Lung microvascular endothelial cell (primary cell): Measurements from ENCODE around the gene ZNF274. TPM values are rescaled to one million over a fixed set of nuclear protein-coding genes. Genes with fewer than 3 reads are reported as not detected.
"Not testable (repeated sequence)": the region's sequence is repeated elsewhere in the genome, so short reads cannot be mapped to it uniquely, and the experiment has no call there.

ENCODE experiments used
- DNase-seq, 2 donors: peaks; one replicate each; pipeline versions ENCODE4 v3.0.0 to v3.0.0-alpha.2; 2010; ENCODE audit warnings: low read depth in 2 of 2
- total RNA-seq: library from RNA; depleted of rRNA; stranded (reverse); fragments of >200 nt; gene quantifications from 2 replicates; pipeline ENCODE4 v1.2.1, GENCODE V29; 2014

The ZNF274 gene
- total RNA-seq, 1 donor from 2014 or later = 14.3 TPM

DNA sequence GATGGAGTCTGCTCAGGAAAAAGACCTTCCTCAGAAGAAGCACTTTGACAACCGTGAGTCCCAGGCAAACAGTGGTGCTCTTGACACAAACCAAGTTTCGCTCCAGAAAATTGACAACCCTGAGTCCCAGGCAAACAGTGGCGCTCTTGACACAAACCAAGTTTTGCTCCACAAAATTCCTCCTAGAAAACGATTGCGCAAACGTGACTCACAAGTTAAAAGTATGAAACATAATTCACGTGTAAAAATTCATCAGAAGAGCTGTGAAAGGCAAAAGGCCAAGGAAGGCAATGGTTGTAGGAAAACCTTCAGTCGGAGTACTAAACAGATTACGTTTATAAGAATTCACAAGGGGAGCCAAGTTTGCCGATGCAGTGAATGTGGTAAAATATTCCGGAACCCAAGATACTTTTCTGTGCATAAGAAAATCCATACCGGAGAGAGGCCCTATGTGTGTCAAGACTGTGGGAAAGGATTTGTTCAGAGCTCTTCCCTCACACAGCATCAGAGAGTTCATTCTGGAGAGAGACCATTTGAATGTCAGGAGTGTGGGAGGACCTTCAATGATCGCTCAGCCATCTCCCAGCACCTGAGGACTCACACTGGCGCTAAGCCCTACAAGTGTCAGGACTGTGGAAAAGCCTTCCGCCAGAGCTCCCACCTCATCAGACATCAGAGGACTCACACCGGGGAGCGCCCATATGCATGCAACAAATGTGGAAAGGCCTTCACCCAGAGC is 29.6 kb downstream of the ZNF274 start:
- no peak for DNase-seq

DNA sequence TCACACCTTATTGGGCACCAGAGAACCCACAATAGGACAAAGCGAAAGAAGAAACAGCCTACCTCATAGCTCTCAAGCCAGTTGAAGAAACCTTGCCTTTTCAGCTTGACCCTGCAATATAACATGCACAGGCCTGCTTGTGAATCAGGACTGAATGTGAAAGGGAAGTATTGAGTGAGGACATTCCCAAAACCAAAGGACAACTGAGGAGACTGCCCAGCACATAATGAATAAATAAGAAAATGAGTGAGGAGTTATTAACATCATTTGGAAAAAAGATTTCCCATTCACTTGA is 30.2 kb downstream of the ZNF274 start:
- no peak for DNase-seq

DNA sequence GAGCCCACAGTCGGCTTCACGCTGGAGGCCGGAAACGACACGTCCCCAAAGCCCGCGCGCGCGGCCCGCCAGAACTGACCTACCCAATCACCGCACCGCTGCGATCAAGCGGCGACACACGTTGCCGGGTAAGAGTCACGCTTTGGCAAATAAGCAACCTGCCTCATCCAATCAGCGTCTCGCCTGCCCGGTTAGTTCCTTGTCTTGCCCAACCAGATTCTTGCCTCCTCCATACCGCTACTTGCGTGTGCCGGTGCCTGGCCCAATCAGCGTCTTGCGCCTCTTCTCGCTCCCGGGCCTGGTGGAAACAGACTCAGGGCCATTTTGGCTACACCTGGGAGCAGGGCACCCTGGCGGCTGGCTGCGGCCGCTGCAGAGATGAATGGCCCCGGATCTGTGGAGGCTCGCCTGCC is 34.2 kb downstream of the ZNF274 start:
- no peak for DNase-seq

DNA sequence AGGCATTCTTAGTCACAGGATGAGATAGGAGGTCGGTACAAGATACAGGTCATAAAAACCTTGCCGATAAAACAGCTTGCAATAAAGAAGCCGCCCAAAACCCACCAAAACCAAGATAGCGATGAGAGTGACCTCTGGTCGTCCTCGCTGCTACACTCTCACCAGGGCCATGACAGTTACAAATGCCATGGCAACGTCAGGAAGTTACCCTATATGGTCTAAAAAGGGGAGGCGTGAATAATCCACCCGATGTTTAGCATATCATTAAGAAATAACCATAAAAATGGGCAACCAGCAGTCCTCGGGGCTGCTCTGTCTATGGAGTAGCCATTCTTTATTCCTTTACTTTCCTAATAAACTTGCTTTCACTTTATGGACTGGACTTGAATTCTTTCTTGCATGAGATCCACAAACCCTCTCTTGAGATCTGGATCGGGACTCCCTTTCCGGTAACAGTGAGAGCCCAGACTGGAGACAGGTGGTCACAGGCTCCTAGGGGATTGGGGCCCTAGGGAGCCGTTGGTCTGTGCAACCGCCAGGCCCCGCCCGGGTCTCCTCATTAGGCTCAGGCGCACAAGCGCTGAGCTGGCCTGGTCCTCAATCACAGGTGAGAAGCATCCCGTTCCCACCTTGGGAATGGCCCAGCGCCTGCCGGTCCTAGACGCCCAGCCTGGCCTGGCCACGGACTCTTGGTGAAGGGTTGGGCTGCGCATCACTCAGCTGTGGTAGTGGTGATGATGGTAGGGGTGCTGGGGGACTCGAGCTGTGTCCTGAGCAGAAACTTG is 34.9 kb downstream of the ZNF274 start:
- DNase-seq = no peak

DNA sequence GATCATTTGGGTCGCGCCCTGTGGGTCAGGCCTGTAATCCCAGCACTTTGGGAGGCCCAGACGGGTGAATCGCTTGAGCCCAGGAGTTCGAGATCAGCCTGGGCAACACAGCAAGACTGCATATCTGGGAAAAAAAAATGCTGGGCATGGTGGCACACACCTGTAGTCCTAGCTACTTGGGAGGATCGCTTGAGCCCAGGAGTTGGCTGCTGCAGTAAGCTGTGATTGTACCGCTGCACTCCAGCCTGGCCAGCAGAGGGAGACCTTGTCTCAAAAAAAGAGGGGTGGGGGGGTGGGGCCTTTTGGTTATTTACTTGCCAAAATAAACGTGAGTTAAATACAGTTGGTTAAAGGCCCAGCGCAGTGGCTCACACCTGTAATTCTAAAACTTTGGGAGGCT is 36.0 kb downstream of the ZNF274 start:
- peak; percentile 51 to 57 for DNase-seq

DNA sequence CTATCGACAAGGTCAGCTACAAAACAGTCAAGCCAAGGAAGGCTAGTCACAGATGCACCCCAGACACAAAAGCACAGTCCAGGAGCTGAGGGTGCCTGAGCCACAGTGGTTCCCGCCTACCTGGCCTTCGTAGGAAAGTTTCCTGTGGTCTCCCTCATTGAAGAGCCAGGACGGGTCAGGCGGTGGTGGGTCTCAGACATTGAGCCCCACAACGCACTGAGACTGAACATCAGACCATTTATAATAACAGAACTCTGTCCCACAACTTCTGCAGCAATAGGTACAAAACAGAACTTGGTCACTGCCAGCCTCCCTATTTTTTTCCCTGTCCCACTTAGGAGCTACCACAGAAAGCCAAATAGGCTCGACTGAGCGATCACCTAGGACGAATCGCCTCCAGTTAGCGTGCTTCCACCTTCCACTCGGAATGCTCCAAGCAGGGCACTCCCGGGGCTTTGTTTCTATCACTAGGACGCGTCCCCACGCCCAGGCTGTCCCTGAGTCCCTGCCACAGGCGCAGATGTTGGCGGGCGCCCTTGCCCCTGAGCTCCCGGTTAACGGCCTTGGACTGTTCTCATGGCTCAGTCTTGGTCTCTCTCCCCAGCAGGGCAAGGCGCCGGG is 45.2 kb downstream of the ZNF274 start:
- peak in 1 of 2 donors; percentile 41 for DNase-seq

DNA sequence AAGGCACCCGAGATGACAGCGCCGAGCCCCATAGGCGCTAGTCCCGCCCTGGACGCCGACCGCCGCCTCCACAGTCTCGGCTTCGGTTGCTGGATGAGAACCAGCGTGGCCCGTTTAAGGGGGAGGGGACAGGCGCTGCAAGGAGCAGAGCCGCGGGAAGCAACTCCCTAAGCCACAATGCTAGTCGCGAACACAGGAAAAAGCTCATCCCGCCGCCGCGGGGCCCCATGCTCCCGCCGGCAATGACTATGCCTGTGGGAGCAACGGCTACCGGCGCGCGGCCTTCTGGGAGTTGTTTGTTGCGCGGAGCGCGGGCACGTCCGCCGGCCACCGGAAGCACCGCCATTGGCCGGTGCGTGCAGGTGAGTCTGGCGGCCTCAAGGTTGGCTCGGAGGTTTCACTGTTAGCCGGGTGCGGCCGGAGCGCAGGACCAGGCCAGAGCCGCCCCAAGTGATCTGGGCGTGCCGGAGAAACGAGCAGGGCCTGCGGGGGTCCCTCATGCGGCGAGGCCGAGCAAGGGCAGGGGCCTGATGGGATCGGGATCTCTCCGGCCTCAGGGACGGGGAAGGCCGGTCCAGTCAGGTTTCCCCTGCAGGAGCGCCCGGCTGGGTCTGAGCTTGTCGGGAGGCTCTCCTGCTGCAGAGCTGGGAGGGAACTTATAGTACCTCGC is 45.9 kb downstream of the ZNF274 start, which contains the start of gene ZNF544:
ZNF544 (plus strand) TSS at position 330 of the 670 bp plus-strand sequence. CDS start 15,110 bp downstream, outside the sequence.
- peak; percentile 84 to 86 for DNase-seq

DNA sequence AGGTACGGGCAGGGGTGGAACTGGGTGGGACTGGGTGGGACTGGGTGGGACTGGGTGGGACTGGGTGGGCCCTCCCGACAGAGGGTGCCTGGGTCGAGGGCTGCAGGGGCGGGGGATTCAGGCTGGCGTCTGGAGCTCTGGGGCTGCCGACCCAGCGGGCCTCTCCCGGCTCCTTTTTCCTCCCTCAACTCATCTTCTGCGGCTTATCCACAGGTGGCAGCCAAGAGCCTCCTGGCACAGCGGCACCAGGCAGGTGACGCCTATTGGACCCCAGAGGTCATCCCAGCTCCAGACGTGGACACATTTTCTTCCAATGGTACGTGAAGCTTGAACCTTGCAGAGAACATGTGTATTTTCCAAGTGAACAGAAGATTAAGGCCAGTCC is 46.4 kb downstream of the ZNF274 start:
- DNase-seq = peak; percentile 54 to 60

DNA sequence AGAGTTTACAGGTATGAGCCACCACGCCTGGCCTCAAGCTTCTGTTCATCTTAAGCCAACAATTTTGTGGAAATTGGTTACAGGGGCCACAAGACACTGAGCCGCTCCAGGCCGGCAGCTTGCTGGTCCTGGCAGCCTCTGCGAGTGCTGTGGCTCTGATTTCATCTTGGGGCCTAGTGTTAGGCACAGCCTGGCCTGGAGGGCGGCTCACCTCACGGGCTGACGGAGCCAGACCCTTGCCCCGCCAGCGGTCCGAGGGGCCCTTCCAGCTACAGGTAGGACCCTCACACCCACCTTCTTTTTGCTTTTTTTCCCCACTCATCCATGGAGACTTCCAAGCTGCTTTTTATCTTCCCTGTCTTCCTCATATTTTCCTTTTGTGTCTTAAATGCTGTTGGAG is 54.5 kb downstream of the ZNF274 start:
- no peak for DNase-seq

DNA sequence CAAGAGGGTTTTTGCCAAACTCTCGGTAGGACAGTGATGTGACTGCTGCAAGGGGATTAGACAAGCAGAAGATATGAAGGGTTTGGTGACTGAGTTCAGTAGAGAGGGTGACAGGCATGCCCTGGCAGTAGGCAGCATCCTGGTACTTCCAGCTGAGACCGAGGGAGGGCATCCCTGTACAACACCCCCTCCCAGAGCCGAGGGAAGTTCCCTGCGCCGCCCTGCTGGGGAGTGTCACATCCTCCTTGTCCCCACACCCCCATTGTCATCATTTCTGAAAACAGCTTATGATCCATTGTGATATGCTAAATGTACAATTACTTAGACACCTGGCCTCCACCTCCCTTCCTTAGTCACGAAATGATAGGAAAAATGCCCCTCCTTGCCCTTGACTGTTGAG is 60.5 kb downstream of the ZNF274 start:
- DNase-seq = no peak

DNA sequence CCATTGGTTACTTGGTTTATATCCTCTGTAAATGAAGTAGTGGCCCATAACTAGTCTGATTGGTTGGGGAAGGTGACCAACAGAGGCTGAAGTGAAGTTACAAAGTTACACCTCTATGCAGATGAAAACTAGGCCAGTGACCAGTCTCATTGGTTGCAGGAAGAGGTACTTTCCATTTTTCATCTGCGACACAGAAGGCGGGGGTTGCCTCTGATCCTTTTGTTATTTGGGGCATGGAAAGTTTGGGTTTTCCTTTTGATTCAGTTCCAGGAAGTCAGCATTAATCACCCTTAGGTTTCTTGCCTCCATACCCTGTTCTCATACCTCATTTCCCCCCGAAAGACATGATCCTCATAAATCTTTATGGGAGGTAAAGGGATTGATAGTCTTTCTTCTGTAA is 66.0 kb downstream of the ZNF274 start:
- DNase-seq = no peak

DNA sequence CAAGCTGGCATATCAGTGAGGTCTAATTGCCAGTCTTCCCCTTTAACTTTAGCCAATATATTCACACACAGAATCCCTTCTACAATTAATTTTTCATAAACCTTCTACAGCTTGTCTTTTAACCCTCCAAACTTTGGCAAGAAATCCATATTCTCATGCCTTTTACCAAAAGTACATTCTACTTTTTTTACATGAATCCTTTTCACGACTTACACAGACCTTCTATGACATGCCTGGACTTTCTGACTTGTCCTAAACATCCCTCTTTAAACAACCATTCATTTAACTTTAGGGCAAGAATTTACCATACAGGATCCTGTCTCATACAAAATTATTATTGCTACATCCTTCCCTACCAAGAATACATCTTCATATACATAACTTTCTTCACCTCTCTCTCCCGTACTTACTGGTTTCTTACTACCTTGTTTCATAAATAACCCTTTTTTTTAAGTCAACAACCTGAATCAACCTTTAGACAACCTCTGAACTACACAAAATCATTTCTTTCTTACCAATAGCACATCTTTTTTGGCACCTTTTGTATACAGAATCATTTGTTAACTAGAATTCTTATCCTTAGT is 69.3 kb downstream of the ZNF274 start:
- no peak for DNase-seq

DNA sequence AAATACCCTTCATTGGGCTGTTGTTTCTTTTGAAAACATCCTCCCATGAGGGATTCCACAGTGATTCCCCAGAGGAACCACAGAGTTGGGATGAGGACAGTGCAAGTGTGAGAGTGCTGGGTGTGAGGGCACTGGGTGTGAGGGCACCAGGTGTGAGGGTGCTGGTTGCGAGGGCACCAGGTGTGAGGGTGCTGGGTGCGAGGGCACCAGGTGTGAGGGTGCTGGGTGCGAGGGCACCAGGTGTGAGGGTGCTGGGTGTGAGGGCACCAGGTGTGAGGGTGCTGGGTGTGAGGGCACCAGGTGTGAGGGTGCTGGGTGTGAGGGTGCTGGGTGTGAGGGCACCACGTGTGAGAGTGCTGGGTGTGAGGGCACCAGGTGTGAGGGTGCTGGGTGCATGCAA is 75.4 kb downstream of the ZNF274 start:
- not testable (repeated sequence) for DNase-seq

DNA sequence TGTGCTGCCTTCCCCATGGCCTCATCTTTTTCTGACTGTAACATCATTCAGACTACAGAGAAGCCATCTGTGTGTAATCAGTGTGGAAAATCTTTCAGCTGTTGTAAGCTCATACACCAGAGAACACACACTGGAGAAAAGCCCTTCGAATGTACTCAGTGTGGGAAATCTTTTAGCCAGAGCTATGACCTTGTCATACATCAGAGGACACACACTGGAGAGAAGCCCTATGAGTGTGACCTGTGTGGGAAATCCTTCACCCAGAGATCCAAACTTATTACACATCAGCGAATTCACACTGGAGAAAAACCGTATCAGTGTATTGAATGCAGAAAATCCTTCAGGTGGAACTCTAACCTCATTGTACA is 78.7 kb downstream of the ZNF274 start:
- no peak for DNase-seq

DNA sequence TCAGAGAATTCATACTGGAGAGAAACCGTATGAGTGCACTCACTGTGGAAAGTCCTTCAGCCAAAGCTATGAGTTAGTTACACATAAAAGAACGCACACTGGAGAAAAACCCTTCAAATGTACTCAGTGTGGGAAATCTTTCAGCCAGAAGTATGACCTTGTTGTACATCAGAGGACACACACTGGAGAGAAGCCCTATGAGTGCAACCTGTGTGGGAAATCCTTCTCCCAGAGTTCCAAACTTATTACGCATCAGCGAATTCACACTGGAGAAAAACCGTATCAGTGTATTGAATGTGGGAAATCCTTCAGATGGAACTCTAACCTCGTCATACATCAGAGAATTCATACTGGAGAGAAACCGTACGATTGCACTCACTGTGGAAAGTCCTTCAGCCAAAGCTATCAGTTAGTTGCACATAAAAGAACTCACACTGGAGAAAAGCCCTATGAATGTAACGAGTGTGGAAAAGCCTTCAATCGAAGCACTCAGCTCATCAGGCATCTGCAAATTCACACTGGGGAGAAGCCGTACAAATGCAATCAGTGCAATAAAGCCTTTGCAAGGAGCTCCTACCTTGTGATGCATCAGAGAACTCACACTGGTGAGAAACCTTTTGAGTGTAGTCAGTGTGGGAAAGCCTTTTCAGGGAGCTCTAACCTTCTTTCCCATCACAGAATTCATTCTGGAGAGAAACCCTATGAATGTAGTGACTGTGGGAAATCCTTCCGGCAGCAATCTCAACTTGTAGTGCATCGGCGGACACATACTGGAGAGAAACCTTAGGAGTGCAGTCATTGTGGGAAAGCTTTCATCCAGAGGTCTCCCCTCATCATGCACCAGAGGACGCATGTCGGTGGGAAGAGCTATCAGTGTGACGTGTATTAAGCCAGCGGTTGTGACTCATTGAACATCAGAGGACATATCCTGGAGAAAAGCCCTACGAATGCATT is 79.4 kb downstream of the ZNF274 start:
- DNase-seq = no peak

DNA sequence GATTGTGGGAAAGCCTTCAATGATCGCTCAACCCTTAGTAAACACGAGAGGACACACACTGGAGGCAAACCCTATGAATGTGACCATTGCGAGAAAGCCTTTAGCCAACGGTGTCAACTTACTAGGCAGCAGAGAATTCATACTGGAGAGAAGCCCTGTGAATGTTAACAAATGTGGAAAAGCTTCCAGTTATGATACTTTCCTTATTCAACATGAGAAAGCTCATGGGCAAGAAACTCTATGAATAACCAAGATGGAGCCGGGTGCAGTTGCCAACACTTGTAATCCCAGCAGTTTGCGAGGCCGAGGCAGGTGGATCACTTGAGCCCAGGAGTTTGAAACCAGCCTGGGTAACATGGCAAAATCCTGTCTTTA is 80.0 kb downstream of the ZNF274 start:
- no peak for DNase-seq
